C4-2B (cell line): ENCODE data around the gene PRKG1.

Experiments
- CTCF ChIP-seq: fragments of 450-650 bp; conservative IDR thresholded peaks from 2 replicates; pipeline ENCODE4 v1.5.1; 2017; ENCODE audit warnings: mild to moderate bottlenecking
- ZFX ChIP-seq: fragments of 450-650 bp; IDR thresholded peaks from 2 replicates; pipeline ENCODE4 v1.6.1; 2017

- TF ChIP-seq CTCF (no peak), ZFX (no peak)
Measured at GRCh38 chr10:51377070-51377931, 303.0 kb downstream of the PRKG1 start.
